KMS-11 (cell line): ENCODE measurements around the gene IL15.

ENCODE experiments used
- H2AFZ ChIP-seq: fragments of 200-600 bp; sonication (generic); 2 replicates; pipeline ENCODE4 v1.6.1; 2016; ENCODE audit warnings: antibody characterized with exemption, mixed run types, low read depth
- H3K27ac ChIP-seq: fragments of 200-600 bp; sonication (generic); 2 replicates; pipeline ENCODE4 v1.6.1; 2016; ENCODE audit warnings: mild to moderate bottlenecking, mixed run types
- H3K27me3 ChIP-seq: fragments of 200-600 bp; sonication (generic); 2 replicates; pipeline ENCODE4 v1.6.1; 2017; ENCODE audit warnings: mild to moderate bottlenecking, low read depth, mixed run types, moderate library complexity; ENCODE audit not compliant: insufficient read depth
- H3K36me3 ChIP-seq: fragments of 200-600 bp; sonication (generic); 2 replicates; pipeline ENCODE4 v1.6.1; 2017; ENCODE audit warnings: mild to moderate bottlenecking, mixed run types; ENCODE audit not compliant: insufficient read depth
- H3K4me1 ChIP-seq: fragments of 200-600 bp; sonication (generic); 2 replicates; pipeline ENCODE4 v1.6.1; 2016; ENCODE audit warnings: mild to moderate bottlenecking, low read depth, mixed run types; ENCODE audit not compliant: poor library complexity, severe bottlenecking
- H3K4me2 ChIP-seq: fragments of 200-600 bp; sonication (generic); 2 replicates; pipeline ENCODE4 v1.7.0; 2016; ENCODE audit warnings: mild to moderate bottlenecking, mixed run types
- H3K4me3 ChIP-seq: fragments of 200-600 bp; sonication (generic); IDR thresholded peaks from 2 replicates; pipeline ENCODE4 v1.6.1; 2017; ENCODE audit warnings: low read depth, low read length, mixed read lengths; ENCODE audit not compliant: insufficient read depth
- H3K79me2 ChIP-seq: fragments of 200-600 bp; sonication (generic); 2 replicates; pipeline ENCODE4 v1.6.1; 2016; ENCODE audit warnings: low read depth, mixed run types; ENCODE audit not compliant: insufficient read depth
- H3K9ac ChIP-seq: fragments of 200-600 bp; sonication (generic); 2 replicates; pipeline ENCODE4 v1.6.1; 2016; ENCODE audit warnings: mild to moderate bottlenecking, mixed run types
- H4K20me1 ChIP-seq: fragments of 200-600 bp; sonication (generic); 2 replicates; pipeline ENCODE4 v1.6.1; 2016; ENCODE audit warnings: mild to moderate bottlenecking, mixed run types; ENCODE audit not compliant: insufficient read depth
- CTCF ChIP-seq: fragments of 200-600 bp; sonication (generic); conservative IDR thresholded peaks from 2 replicates; pipeline ENCODE4 v1.6.1; 2017; ENCODE audit warnings: low read depth, mild to moderate bottlenecking, antibody characterized with exemption, low read length, moderate library complexity, mixed read lengths

IL15 gene

GRCh38 chr4:141646969-141647368 lies 10.6 kb downstream of the IL15 start:
- no peak overlapping the region for H3K9ac ChIP-seq
- no peaks in the 10 kb centered on the region for H4K20me1 ChIP-seq
- H3K4me3 ChIP-seq = no peak overlapping the region
- no peak overlapping the region for H3K4me2 ChIP-seq
- no peaks in the 10 kb centered on the region for H3K36me3 ChIP-seq
- TF ChIP-seq CTCF = no peak
- H3K4me1 ChIP-seq = no peaks in the 10 kb centered on the region
- no peak overlapping the region for H3K27ac ChIP-seq
- no peak overlapping the region for H2AFZ ChIP-seq
- H3K79me2 ChIP-seq = no peaks in the 10 kb centered on the region
- no peaks in the 10 kb centered on the region for H3K27me3 ChIP-seq

- no peak overlapping the region for H2AFZ ChIP-seq
- TF ChIP-seq CTCF = no peak
- no peaks in the 10 kb centered on the region for H4K20me1 ChIP-seq
- no peak overlapping the region for H3K27ac ChIP-seq
- no peak overlapping the region for H3K4me3 ChIP-seq
- H3K4me1 ChIP-seq = no peaks in the 10 kb centered on the region
- no peak overlapping the region for H3K4me2 ChIP-seq
- no peaks in the 10 kb centered on the region for H3K79me2 ChIP-seq
- no peak overlapping the region for H3K9ac ChIP-seq
- no peaks in the 10 kb centered on the region for H3K36me3 ChIP-seq
- no peaks in the 10 kb centered on the region for H3K27me3 ChIP-seq
Observed at GRCh38 chr4:141647966-141648365, 11.6 kb downstream of the IL15 start.

DNA sequence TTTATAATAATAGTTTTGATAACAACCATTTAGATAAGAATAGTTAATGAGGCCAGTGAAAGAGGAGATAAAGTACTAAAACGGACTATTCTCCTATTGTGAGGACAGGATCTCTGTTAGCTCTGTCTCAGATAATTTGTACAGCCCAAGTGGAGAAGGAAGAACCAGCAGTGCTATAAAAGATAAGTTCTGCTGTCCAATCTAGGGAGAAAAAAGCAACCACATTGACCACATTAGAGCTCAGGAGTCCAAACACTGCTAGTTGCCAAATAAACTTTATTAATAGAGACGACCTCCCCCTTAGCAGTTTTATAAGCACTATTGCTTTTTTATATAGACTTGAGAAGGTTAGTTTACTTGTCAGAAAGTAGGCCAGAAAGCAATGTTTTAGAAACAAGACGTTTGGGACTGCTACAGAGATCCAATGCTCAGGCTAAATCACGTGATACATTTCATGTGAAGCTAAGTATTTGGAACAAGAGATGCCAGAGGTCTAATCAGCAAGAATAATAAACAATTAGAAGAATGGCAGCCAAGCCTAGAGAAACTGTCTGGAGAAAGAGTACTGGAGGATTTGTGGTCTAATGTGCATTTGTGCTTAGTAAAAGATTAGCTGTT lies 15.9 kb downstream of the IL15 start:
- Histone ChIP-seq H3K4me2 (no peak overlapping the region), H3K79me2 (no peaks in the 10 kb centered on the region), H3K36me3 (no peaks in the 10 kb centered on the region), H3K4me3 (no peak overlapping the region), H2AFZ (no peak overlapping the region), H3K27ac (no peak overlapping the region), H4K20me1 (no peaks in the 10 kb centered on the region), H3K4me1 (no peaks in the 10 kb centered on the region), H3K27me3 (no peaks in the 10 kb centered on the region), H3K9ac (no peak overlapping the region)
- no peak for TF ChIP-seq CTCF

- Histone ChIP-seq H3K9ac (no peak overlapping the region), H3K4me1 (peaks cover 7% of the 10 kb centered on the region), H3K4me2 (no peak overlapping the region), H3K27ac (no peak overlapping the region), H3K4me3 (no peak overlapping the region), H2AFZ (no peak overlapping the region), H3K36me3 (no peaks in the 10 kb centered on the region), H3K27me3 (no peaks in the 10 kb centered on the region), H3K79me2 (no peaks in the 10 kb centered on the region), H4K20me1 (no peaks in the 10 kb centered on the region)
- no peak; the same call in 1 of the 2 replicates for TF ChIP-seq CTCF
Observed at GRCh38 chr4:141654098-141654497, 17.7 kb downstream of the IL15 start.
